Activated CD4-positive, alpha-beta T cell treated with anti-CD3 and anti-CD28 coated beads, Interleukin-2, Interleukin-6, amounts not matched to agents 100 ng/mL and 50 ng/mL, durations not matched to agents 16 hours and 8 hours (primary cell): ENCODE results near the gene WASF2.
A peak's percentile ranks its signal among the peaks of the same experiment; 100 is the strongest.
"Not testable (repeated sequence)": the region's sequence is repeated elsewhere in the genome, so short reads cannot be mapped to it uniquely, and the experiment has no call there.

Source experiments
- DNase-seq: peaks from one replicate; pipeline ENCODE4 v3.0.0-alpha.2; 2020

WASF2 gene

GRCh38 chr1:27492796-27493195 is 2.8 kb upstream of the WASF2 start:
- DNase-seq = no peak

- no peak for DNase-seq
These were observed 2.1 kb upstream of the WASF2 start for GRCh38 chr1:27491748-27492700.

GRCh38 chr1:27489501-27489972 is 430 bp downstream of the WASF2 start:
- DNase-seq = peak; percentile 23

GRCh38 chr1:27487966-27488884 is 1.7 kb downstream of the WASF2 start:
- peak; percentile 27 for DNase-seq

- DNase-seq = no peak
These were observed 4.6 kb downstream of the WASF2 start for GRCh38 chr1:27485363-27485762.

- DNase-seq = no peak
These were observed 6.3 kb downstream of the WASF2 start for GRCh38 chr1:27483659-27484058.

- peak; percentile 23 for DNase-seq
These were observed 7.9 kb downstream of the WASF2 start for GRCh38 chr1:27481994-27482620.

- no peak for DNase-seq
These were observed 11.9 kb downstream of the WASF2 start for GRCh38 chr1:27478098-27478497.

GRCh38 chr1:27476237-27476636 is 13.7 kb downstream of the WASF2 start:
- peak; percentile 18 for DNase-seq

- DNase-seq = no peak
These were observed 14.2 kb downstream of the WASF2 start for GRCh38 chr1:27475720-27476119.

- peak; percentile 10 for DNase-seq
These were observed 16.2 kb downstream of the WASF2 start for GRCh38 chr1:27473755-27474154.

- not testable (repeated sequence) for DNase-seq
These were observed 17.9 kb downstream of the WASF2 start for GRCh38 chr1:27472098-27472497.

- DNase-seq = no peak
These were observed 18.5 kb downstream of the WASF2 start for GRCh38 chr1:27471477-27471876.

- no peak for DNase-seq
These were observed 20.6 kb downstream of the WASF2 start for GRCh38 chr1:27469334-27469733.

- DNase-seq = not testable (repeated sequence)
These were observed 21.6 kb downstream of the WASF2 start for GRCh38 chr1:27468378-27468777.

GRCh38 chr1:27464926-27465647 is 24.9 kb downstream of the WASF2 start:
- no peak for DNase-seq

GRCh38 chr1:27463916-27464315 is 26.1 kb downstream of the WASF2 start:
- DNase-seq = not testable (repeated sequence)

GRCh38 chr1:27458521-27458920 is 31.4 kb downstream of the WASF2 start:
- not testable (repeated sequence) for DNase-seq

- DNase-seq = peak; percentile 46
These were observed 34.7 kb downstream of the WASF2 start for GRCh38 chr1:27455139-27455811.

GRCh38 chr1:27454610-27455009 is 35.4 kb downstream of the WASF2 start:
- no peak for DNase-seq

GRCh38 chr1:27451343-27451742 is 38.6 kb downstream of the WASF2 start:
- DNase-seq = no peak

- peak; percentile 25 for DNase-seq
These were observed 41.0 kb downstream of the WASF2 start for GRCh38 chr1:27448982-27449381.
